Measurements from ENCODE around the gene SRP14. TPM values are rescaled to one million over a fixed set of nuclear protein-coding genes. Genes with fewer than 3 reads are reported as not detected.

SRP14 gene
- total RNA-seq, 1 donor from 2014 or later: 235 TPM

- H3K27ac Mint-ChIP-seq (ENCODE audit: unreplicated experiment): no peak overlapping the region
- no peak overlapping the region for H3K4me3 Mint-ChIP-seq (ENCODE audit: unreplicated experiment)
- peaks cover 18% of the 10 kb centered on the region for H3K9me3 Mint-ChIP-seq (ENCODE audit: unreplicated experiment)
- H3K4me1 Mint-ChIP-seq (ENCODE audit: unreplicated experiment): no peaks in the 10 kb centered on the region
- H3K36me3 Mint-ChIP-seq (ENCODE audit: low read depth, unreplicated experiment): peaks cover 68% of the 10 kb centered on the region
- TF ChIP-seq CTCF (IDR thresholded peaks at IDR 0.05; ENCODE audit: unreplicated experiment): no peak
- peaks cover 4% of the 10 kb centered on the region for H3K27me3 Mint-ChIP-seq (ENCODE audit: unreplicated experiment)
- no peak for DNase-seq (ENCODE audit: low spot score)
Observed at GRCh38 chr15:40011303-40011702, 27.7 kb downstream of the SRP14 start.

DNA sequence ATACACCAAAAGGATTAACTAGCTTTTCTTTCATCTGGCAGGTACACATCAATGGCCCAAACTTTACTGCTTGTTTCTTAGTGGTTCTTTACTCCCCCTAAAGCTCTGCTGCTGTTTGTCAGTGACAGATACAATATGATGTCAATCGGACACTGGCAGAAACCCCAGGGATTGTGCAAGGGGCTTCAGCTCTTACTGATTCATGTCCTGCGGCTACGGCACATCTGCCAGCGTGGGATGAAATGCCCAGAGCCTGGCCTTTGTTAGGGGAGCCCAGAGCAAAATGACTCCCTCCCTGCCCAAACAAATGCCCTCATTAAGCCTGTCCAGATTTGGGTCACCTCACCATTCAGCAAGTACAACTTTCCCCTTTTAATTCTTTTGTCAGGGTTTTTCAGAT is 28.3 kb downstream of the SRP14 start:
- Mint-ChIP-seq H3K4me3 (ENCODE audit: unreplicated experiment) (no peak overlapping the region), H3K27me3 (ENCODE audit: unreplicated experiment) (peaks cover 3% of the 10 kb centered on the region), H3K36me3 (ENCODE audit: low read depth, unreplicated experiment) (peaks cover 62% of the 10 kb centered on the region), H3K4me1 (ENCODE audit: unreplicated experiment) (no peaks in the 10 kb centered on the region), H3K9me3 (ENCODE audit: unreplicated experiment) (peaks cover 18% of the 10 kb centered on the region), H3K27ac (ENCODE audit: unreplicated experiment) (no peak overlapping the region)
- no peak for TF ChIP-seq CTCF (IDR thresholded peaks at IDR 0.05; ENCODE audit: unreplicated experiment)
- DNase-seq (ENCODE audit: low spot score): no peak

DNA sequence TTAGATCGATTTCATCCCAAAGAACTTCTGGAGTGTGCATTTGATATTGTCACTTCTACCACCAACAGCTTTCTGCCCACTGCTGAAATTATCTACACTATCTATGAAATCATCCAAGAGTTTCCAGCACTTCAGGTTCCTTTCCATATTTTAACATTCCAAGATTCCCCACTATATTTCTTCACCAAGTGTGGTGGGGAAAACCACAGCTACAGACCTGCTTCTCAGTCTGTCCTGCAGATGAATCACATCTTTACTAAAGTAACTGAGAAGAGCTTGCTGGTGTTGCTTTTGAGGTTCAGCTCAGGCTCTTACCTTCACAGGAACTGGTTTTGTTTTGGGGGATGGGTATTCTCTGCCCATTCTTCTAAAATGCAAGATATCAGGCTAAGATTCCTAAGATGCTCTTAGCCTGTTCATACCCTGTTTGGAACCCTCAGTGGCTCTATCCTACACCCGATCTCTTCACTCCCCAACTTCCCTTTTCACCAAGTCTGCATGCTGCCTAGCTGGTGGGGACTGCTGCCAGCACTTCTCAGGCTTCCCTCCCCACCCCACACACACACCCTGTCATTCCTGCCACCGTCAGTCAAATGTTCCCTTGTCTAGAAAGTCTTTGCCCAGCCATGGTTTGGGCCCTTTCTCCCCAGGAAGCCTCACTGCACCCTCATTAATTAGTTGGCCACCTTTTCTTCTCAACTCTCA is 30.8 kb downstream of the SRP14 start:
- Mint-ChIP-seq H3K27me3 (ENCODE audit: unreplicated experiment) (peaks cover under 1% of the 10 kb centered on the region), H3K9me3 (ENCODE audit: unreplicated experiment) (peaks cover under 1% of the 10 kb centered on the region)

DNA sequence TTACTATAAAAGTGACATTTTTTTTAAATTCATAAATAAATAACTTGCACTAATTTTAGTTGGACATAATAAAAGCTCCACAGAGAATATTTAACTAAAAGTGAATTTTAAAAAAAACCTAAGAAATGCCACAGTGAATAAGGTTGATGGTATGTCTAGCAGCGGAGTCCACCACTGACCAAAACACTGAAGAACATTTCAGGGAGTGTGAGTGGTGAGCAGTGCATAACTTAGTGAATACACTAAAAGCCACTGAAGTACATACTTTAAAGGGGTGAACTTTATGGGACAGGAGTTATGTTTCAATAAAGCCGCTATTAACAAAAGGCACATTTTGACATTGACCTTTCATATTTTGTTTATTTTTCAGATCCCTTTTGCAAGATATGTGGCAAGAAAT is 32.3 kb downstream of the SRP14 start:
- H3K27ac Mint-ChIP-seq (ENCODE audit: unreplicated experiment): no peak overlapping the region
- TF ChIP-seq CTCF (IDR thresholded peaks at IDR 0.05; ENCODE audit: unreplicated experiment): no peak
- no peak for DNase-seq (ENCODE audit: low spot score)

More for the DNA sequence above, 30.8 kb downstream of the SRP14 start:
- H3K36me3 Mint-ChIP-seq (ENCODE audit: low read depth, unreplicated experiment): peaks cover 44% of the 10 kb centered on the region
- no peak for TF ChIP-seq CTCF (IDR thresholded peaks at IDR 0.05; ENCODE audit: unreplicated experiment)
- H3K27ac Mint-ChIP-seq (ENCODE audit: unreplicated experiment): no peak overlapping the region
- DNase-seq (ENCODE audit: low spot score): no peak
- H3K4me3 Mint-ChIP-seq (ENCODE audit: unreplicated experiment): peak overlapping the region; percentile 14
- no peaks in the 10 kb centered on the region for H3K4me1 Mint-ChIP-seq (ENCODE audit: unreplicated experiment)

DNA sequence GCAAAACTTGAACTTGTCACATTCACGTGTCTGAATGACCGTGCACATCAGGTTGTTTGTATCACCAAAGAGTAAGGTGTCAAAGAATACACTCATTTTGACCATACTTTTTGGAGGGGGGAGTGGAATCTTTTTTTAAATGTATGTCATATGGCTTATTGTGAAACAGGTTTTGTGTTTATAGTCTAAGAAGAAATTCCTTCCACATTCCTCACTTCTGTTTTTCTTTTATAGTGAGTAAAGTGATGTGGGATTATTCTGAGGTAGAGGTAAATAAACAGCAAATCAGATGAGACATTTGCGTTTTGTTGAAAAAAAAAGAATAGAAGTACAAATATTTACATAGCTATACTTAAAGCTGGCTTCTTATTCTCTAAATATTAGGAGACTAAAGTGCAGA is 33.0 kb downstream of the SRP14 start:
- Mint-ChIP-seq H3K4me3 (ENCODE audit: unreplicated experiment) (no peak overlapping the region), H3K27ac (ENCODE audit: unreplicated experiment) (no peak overlapping the region), H3K36me3 (ENCODE audit: low read depth, unreplicated experiment) (peaks cover 32% of the 10 kb centered on the region), H3K4me1 (ENCODE audit: unreplicated experiment) (no peaks in the 10 kb centered on the region), H3K9me3 (ENCODE audit: unreplicated experiment) (no peaks in the 10 kb centered on the region), H3K27me3 (ENCODE audit: unreplicated experiment) (no peaks in the 10 kb centered on the region)
- TF ChIP-seq CTCF (IDR thresholded peaks at IDR 0.05; ENCODE audit: unreplicated experiment): no peak
- DNase-seq (ENCODE audit: low spot score): no peak

More for the DNA sequence above, 32.3 kb downstream of the SRP14 start:
- Mint-ChIP-seq H3K4me1 (ENCODE audit: unreplicated experiment) (no peaks in the 10 kb centered on the region), H3K27me3 (ENCODE audit: unreplicated experiment) (no peaks in the 10 kb centered on the region), H3K4me3 (ENCODE audit: unreplicated experiment) (no peak overlapping the region), H3K9me3 (ENCODE audit: unreplicated experiment) (no peaks in the 10 kb centered on the region), H3K36me3 (ENCODE audit: low read depth, unreplicated experiment) (peaks cover 35% of the 10 kb centered on the region)
